T-cell (primary cell): ENCODE results near the gene SLC25A15. TPM values are rescaled to one million over a fixed set of nuclear protein-coding genes. Genes with fewer than 3 reads are reported as not detected.

Experiments
- total RNA-seq, 35 experiments: library from RNA in 6 of 35; stranded (reverse) in 6 of 35; fragments of 120-200 nt in 1 of 35; gene quantifications; one replicate each; pipeline versions ENCODE4 v1.2.1 to v1.2.4 and lab custom pipeline; 2013 to 2026

SLC25A15 gene
- total RNA-seq, 5 donors from 2014 or later (not counting 1 experiment from before 2014, with no cell fraction given) = 6.1 to 13.4 (median 10.2) TPM

Other genes starting within 250 kb of the SLC25A15 start
- gene FOXO1, start 123.0 kb upstream of the SLC25A15 start, total RNA-seq = 10 to 100 TPM; 73.0 to 89.1 (median 84.5) TPM
- 10 to 100 TPM; 19.2 to 34.4 (median 28.5) TPM for gene MRPS31, start 18.4 kb upstream of the SLC25A15 start, total RNA-seq
- 100 to 1,000 TPM; 133 to 221 (median 146) TPM for gene ELF1, start 229.7 kb downstream of the SLC25A15 start, total RNA-seq